ENCODE data around the gene GLT6D1.
"Not testable (repeated sequence)": the region's sequence is repeated elsewhere in the genome, so short reads cannot be mapped to it uniquely, and the experiment has no call there.

GLT6D1 gene

GRCh38 chr9:135639196-135639595, at the start of gene GLT6D1:
Gene GLT6D1, minus strand, starts transcription at chr9:135639540. Its CDS starts 353 bp downstream, at chr9:135639187.
- no peak for DNase-seq (ENCODE audit: low read depth in 2 of 2, low spot score in 1 of 2)

GRCh38 chr9:135689011-135689410, 49.7 kb upstream of the GLT6D1 start:
- no peak for DNase-seq (ENCODE audit: low read depth in 2 of 2, low spot score in 1 of 2)

- no peak for DNase-seq (ENCODE audit: low read depth in 2 of 2, low spot score in 1 of 2)
Measured at GRCh38 chr9:135687216-135687615, 47.9 kb upstream of the GLT6D1 start.

GRCh38 chr9:135684691-135685090, 45.4 kb upstream of the GLT6D1 start:
- no peak for DNase-seq (ENCODE audit: low read depth in 2 of 2, low spot score in 1 of 2)

- no peak for DNase-seq (ENCODE audit: low read depth in 2 of 2, low spot score in 1 of 2)
Measured at GRCh38 chr9:135683401-135684034, 44.2 kb upstream of the GLT6D1 start.

GRCh38 chr9:135681161-135681560, 41.8 kb upstream of the GLT6D1 start:
- DNase-seq (ENCODE audit: low read depth in 2 of 2, low spot score in 1 of 2) = no peak

GRCh38 chr9:135680056-135680455, 40.7 kb upstream of the GLT6D1 start:
- no peak for DNase-seq (ENCODE audit: low read depth in 2 of 2, low spot score in 1 of 2)

GRCh38 chr9:135678236-135679017, 39.1 kb upstream of the GLT6D1 start:
- no peak for DNase-seq (ENCODE audit: low read depth in 2 of 2, low spot score in 1 of 2)

GRCh38 chr9:135677641-135678168, 38.4 kb upstream of the GLT6D1 start:
- no peak for DNase-seq (ENCODE audit: low read depth in 2 of 2, low spot score in 1 of 2)

- DNase-seq (ENCODE audit: low read depth in 2 of 2, low spot score in 1 of 2) = no peak
Measured at GRCh38 chr9:135676891-135677290, 37.6 kb upstream of the GLT6D1 start.

GRCh38 chr9:135674977-135675376, 35.6 kb upstream of the GLT6D1 start:
- no peak for DNase-seq (ENCODE audit: low read depth in 2 of 2, low spot score in 1 of 2)

- DNase-seq (ENCODE audit: low read depth in 2 of 2, low spot score in 1 of 2) = no peak
Measured at GRCh38 chr9:135673941-135674340, 34.6 kb upstream of the GLT6D1 start.

GRCh38 chr9:135672786-135673185, 33.4 kb upstream of the GLT6D1 start:
- DNase-seq (ENCODE audit: low read depth in 2 of 2, low spot score in 1 of 2) = not testable (repeated sequence)

GRCh38 chr9:135671591-135672041, 32.3 kb upstream of the GLT6D1 start:
- DNase-seq (ENCODE audit: low read depth in 2 of 2, low spot score in 1 of 2) = no peak

- no peak for DNase-seq (ENCODE audit: low read depth in 2 of 2, low spot score in 1 of 2)
Measured at GRCh38 chr9:135670721-135671590, 31.6 kb upstream of the GLT6D1 start.

- no peak for DNase-seq (ENCODE audit: low read depth in 2 of 2, low spot score in 1 of 2)
Measured at GRCh38 chr9:135669616-135670285, 30.4 kb upstream of the GLT6D1 start.

- DNase-seq (ENCODE audit: low read depth in 2 of 2, low spot score in 1 of 2) = not testable (repeated sequence)
Measured at GRCh38 chr9:135669018-135669417, 29.7 kb upstream of the GLT6D1 start.

GRCh38 chr9:135667463-135668001, 28.2 kb upstream of the GLT6D1 start:
- DNase-seq (ENCODE audit: low read depth in 2 of 2, low spot score in 1 of 2) = no peak

GRCh38 chr9:135666534-135667462, 27.5 kb upstream of the GLT6D1 start:
- no peak for DNase-seq (ENCODE audit: low read depth in 2 of 2, low spot score in 1 of 2)
